Activated CD8-positive, alpha-beta memory T cell treated with anti-CD3 and anti-CD28 coated beads for 48 hours (primary cell): ENCODE measurements around the gene HMGN5.

ENCODE experiments used
- DNase-seq, 3 experiments: peaks; one replicate each; pipeline ENCODE4 v3.0.0-alpha.2; 2020; ENCODE audit warnings: low read depth in 2 of 3, low spot score in 2 of 3

HMGN5 gene

DNA sequence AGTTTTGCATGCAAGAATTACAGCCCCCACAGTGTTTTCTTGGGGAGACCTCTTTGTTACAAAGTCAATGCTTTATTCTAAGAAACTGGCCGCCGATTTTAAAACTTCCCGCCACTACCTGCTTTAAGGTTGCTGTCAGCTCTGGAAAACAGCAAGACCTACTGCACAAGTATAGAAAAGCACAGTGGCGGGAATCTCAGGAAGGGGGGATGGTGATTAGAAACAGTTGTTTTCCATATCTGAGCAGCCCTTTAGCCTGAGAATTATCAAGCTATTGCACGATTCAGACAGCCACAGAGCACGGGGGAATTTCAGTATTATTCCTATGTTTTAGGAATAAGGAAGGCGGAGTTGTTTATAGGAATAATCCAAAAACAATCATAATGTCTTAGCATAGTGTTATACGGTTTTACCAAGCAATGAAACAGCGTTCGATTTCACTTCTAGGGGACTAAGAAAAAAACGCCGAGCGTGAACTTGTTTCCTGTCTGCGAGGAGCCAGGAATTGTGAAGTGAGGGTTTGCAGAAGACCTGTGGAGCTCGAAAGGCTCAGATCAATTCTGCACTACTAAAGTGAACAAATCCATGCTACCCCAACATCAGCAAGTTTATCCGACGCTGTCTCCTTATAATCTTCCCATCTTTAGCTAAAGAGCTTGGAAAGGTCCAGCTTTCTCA, 81.3 kb downstream of the HMGN5 start:
- DNase-seq: no peak

GRCh38 chrX:81114757-81115156, 87.0 kb downstream of the HMGN5 start:
- no peak for DNase-seq

DNA sequence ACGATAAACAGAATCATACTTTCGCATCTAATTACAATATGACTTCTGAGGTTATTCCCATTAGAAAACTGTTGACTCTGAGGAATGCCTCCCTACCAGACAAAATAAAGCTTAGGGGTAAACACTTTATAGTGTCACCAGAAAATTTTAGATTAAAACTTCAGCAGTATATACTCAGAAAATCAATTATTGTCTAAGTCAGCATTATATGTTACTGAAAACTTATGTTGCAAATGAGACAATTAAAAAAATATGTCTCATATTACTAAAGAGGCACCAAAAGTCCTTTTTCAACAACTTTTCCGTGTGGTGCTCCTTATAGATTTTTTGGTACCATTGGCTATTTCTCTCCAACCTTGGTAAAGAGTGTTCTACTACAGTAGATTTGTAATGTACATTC, 91.4 kb downstream of the HMGN5 start:
- DNase-seq: no peak

DNA sequence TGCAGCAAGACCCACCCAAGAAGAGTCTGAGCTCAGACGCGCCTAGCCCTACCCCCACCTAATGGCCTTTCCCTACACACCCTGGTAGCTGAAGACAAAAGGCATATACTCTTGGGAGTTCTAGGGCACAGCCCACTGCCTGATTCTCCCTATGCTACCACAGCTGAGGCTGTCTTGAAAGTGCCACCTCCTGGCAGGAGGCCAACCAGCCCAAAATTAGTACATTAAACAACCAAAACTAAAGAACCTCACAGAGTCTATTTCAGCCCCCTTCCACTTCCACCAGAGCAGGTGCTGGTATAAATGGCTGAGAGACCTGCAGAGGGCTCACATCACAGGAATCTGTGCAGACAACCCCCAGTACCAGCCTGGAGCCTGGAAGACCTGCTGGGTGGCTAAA, 119.1 kb downstream of the HMGN5 start:
- DNase-seq: no peak
